HEK293 (cell line): ENCODE measurements around the gene FAM89A.

ENCODE experiments used
- CTCF ChIA-PET: fragments of 350-600 bp; formaldehyde crosslinking; extraction: SDS; loops from one replicate; lab custom pipeline; 2021; ENCODE audit warnings: antibody characterized with exemption; lab: Yijun Ruan, JAX
- POLR2A ChIA-PET: fragments of 300-600 bp; formaldehyde crosslinking; extraction: SDS; loops from one replicate; lab custom pipeline; 2020; ENCODE audit warnings: antibody characterized with exemption, inconsistent platforms; lab: Yijun Ruan, JAX
- H3K27ac ChIP-seq: fragments of 200-500 bp; sonication (Bioruptor generic); 2 replicates; pipeline ENCODE4 v1.5.1; 2014; ENCODE audit warnings: low read depth, low read length, control low read depth, inconsistent platforms; ENCODE audit errors: extremely low read depth
- H3K36me3 ChIP-seq, 2 experiments: fragments of 200-500 bp in 1 of 2; sonication (Bioruptor generic) in 1 of 2; 1 replicate in 1 of 2; 2 replicates in 1 of 2; pipeline ENCODE4 v1.5.1; 2014 to 2017; ENCODE audit warnings: inconsistent platforms in 2 of 2, low read length in 2 of 2; ENCODE audit not compliant: control insufficient read depth in 2 of 2, insufficient read depth in 1 of 2
- H3K4me1 ChIP-seq: fragments of 200-500 bp; sonication (Bioruptor generic); 2 replicates; pipeline ENCODE4 v1.5.1; 2014; ENCODE audit warnings: mild to moderate bottlenecking, low read length, inconsistent platforms; ENCODE audit not compliant: control insufficient read depth, insufficient read depth
- H3K4me3 ChIP-seq: 2 replicates; pipeline ENCODE4 v1.5.1; 2011; ENCODE audit warnings: low read depth, mild to moderate bottlenecking, control low read depth, low read length, moderate library complexity
- H3K9me3 ChIP-seq: fragments of 200-500 bp; sonication (Bioruptor generic); 2 replicates; pipeline ENCODE4 v1.5.1; 2014; ENCODE audit warnings: low read depth, low read length, inconsistent platforms; ENCODE audit not compliant: control insufficient read depth, insufficient read depth
- BCL6B ChIP-seq: fragments of 450-650 bp; formaldehyde crosslinking; IDR thresholded peaks from 2 replicates; pipeline ENCODE4 v1.5.1; 2017; ENCODE audit warnings: missing biosample characterization, missing genetic modification characterization
- GLI4 ChIP-seq: fragments of 450-650 bp; formaldehyde crosslinking; IDR thresholded peaks from 2 replicates; pipeline ENCODE4 v1.5.1; 2016; ENCODE audit warnings: missing biosample characterization, missing genetic modification characterization
- HOXA7 ChIP-seq: sonication (generic); formaldehyde crosslinking; IDR thresholded peaks from 2 replicates; pipeline ENCODE4 v1.8.1; 2022; ENCODE audit warnings: missing genetic modification reagents, borderline replicate concordance
- KLF10 ChIP-seq: fragments of 450-650 bp; IDR thresholded peaks from 2 replicates; pipeline ENCODE4 v1.5.1; 2018; ENCODE audit warnings: missing biosample characterization, mild to moderate bottlenecking, missing genetic modification characterization
- KLF7 ChIP-seq: fragments of 450-650 bp; formaldehyde crosslinking; IDR thresholded peaks from 2 replicates; pipeline ENCODE4 v1.5.1; 2016; ENCODE audit warnings: missing biosample characterization, missing genetic modification characterization, borderline replicate concordance
- KLF8 ChIP-seq: fragments of 450-650 bp; formaldehyde crosslinking; IDR thresholded peaks from 2 replicates; pipeline ENCODE4 v1.5.1; 2016; ENCODE audit warnings: missing biosample characterization, missing genetic modification characterization
- OSR2 ChIP-seq: fragments of 450-650 bp; formaldehyde crosslinking; IDR thresholded peaks from 2 replicates; pipeline ENCODE4 v1.5.1; 2016; ENCODE audit warnings: missing biosample characterization, missing genetic modification characterization
- REPIN1 ChIP-seq: fragments of 450-650 bp; formaldehyde crosslinking; IDR thresholded peaks from 2 replicates; pipeline ENCODE4 v1.5.1; 2017; ENCODE audit warnings: missing biosample characterization, missing genetic modification characterization, low read depth
- WT1 ChIP-seq: fragments of 450-650 bp; formaldehyde crosslinking; IDR thresholded peaks from 2 replicates; pipeline ENCODE4 v1.5.1; 2016; ENCODE audit warnings: missing biosample characterization, missing genetic modification characterization
- YY2 ChIP-seq: fragments of 450-650 bp; formaldehyde crosslinking; IDR thresholded peaks from 2 replicates; pipeline ENCODE4 v1.5.1; 2016; ENCODE audit warnings: missing biosample characterization, missing genetic modification characterization
- ZBTB10 ChIP-seq: fragments of 450-650 bp; formaldehyde crosslinking; IDR thresholded peaks from 2 replicates; pipeline ENCODE4 v1.5.1; 2016; ENCODE audit warnings: missing biosample characterization, missing genetic modification characterization
- ZFP3 ChIP-seq: fragments of 450-650 bp; formaldehyde crosslinking; IDR thresholded peaks from 2 replicates; pipeline ENCODE4 v1.5.1; 2016; ENCODE audit warnings: low read depth, missing biosample characterization, missing genetic modification characterization
- ZNF112 ChIP-seq: fragments of 450-650 bp; formaldehyde crosslinking; IDR thresholded peaks from 2 replicates; pipeline ENCODE4 v1.5.0; 2017; ENCODE audit warnings: missing biosample characterization, missing genetic modification characterization
- ZNF362 ChIP-seq: fragments of 450-650 bp; formaldehyde crosslinking; IDR thresholded peaks from 2 replicates; pipeline ENCODE4 v1.5.1; 2016; ENCODE audit warnings: missing biosample characterization, missing genetic modification characterization
- ZNF398 ChIP-seq: fragments of 450-650 bp; formaldehyde crosslinking; IDR thresholded peaks from 2 replicates; pipeline ENCODE4 v1.5.1; 2017; ENCODE audit warnings: missing biosample characterization, missing genetic modification characterization
- ZNF433 ChIP-seq: fragments of 450-650 bp; formaldehyde crosslinking; IDR thresholded peaks from 2 replicates; pipeline ENCODE4 v1.5.1; 2016; ENCODE audit warnings: missing biosample characterization, missing genetic modification characterization, low read depth
- ZNF548 ChIP-seq: fragments of 450-650 bp; formaldehyde crosslinking; IDR thresholded peaks from 2 replicates; pipeline ENCODE4 v1.5.1; 2016; ENCODE audit warnings: missing biosample characterization, missing genetic modification characterization
- ZNF561 ChIP-seq: fragments of 450-650 bp; IDR thresholded peaks from 2 replicates; pipeline ENCODE4 v1.5.1; 2018; ENCODE audit warnings: missing biosample characterization, missing genetic modification characterization, borderline replicate concordance
- ZNF600 ChIP-seq: fragments of 450-650 bp; formaldehyde crosslinking; IDR thresholded peaks from 2 replicates; pipeline ENCODE4 v1.5.1; 2016; ENCODE audit warnings: missing biosample characterization, missing genetic modification characterization
- ZNF660 ChIP-seq: fragments of 450-650 bp; IDR thresholded peaks from 2 replicates; pipeline ENCODE4 v1.5.1; 2018; ENCODE audit warnings: missing biosample characterization, mild to moderate bottlenecking, missing genetic modification characterization
- ZNF677 ChIP-seq: fragments of 450-650 bp; IDR thresholded peaks from 2 replicates; pipeline ENCODE4 v1.5.0; 2018; ENCODE audit warnings: missing biosample characterization, mild to moderate bottlenecking, missing genetic modification characterization, moderate library complexity
- ZNF701 ChIP-seq: fragments of 450-650 bp; formaldehyde crosslinking; IDR thresholded peaks from 2 replicates; pipeline ENCODE4 v1.5.1; 2016; ENCODE audit warnings: missing biosample characterization, missing genetic modification characterization
- ZNF704 ChIP-seq: fragments of 450-650 bp; formaldehyde crosslinking; IDR thresholded peaks from 2 replicates; pipeline ENCODE4 v1.5.1; 2016; ENCODE audit warnings: missing biosample characterization, missing genetic modification characterization
- ZNF707 ChIP-seq: fragments of 450-650 bp; formaldehyde crosslinking; IDR thresholded peaks from 2 replicates; pipeline ENCODE4 v1.5.1; 2016; ENCODE audit warnings: missing biosample characterization, missing genetic modification characterization
- ZNF777 ChIP-seq: fragments of 450-650 bp; formaldehyde crosslinking; IDR thresholded peaks from 2 replicates; pipeline ENCODE4 v1.5.1; 2017; ENCODE audit warnings: missing biosample characterization, missing genetic modification characterization, borderline replicate concordance
- ZNF791 ChIP-seq: fragments of 450-650 bp; formaldehyde crosslinking; IDR thresholded peaks from 2 replicates; pipeline ENCODE4 v1.5.1; 2016; ENCODE audit warnings: missing biosample characterization, missing genetic modification characterization
- ZNF830 ChIP-seq: fragments of 450-650 bp; IDR thresholded peaks from 2 replicates; pipeline ENCODE4 v1.5.0; 2018; ENCODE audit warnings: missing biosample characterization, missing genetic modification characterization, low read depth, mild to moderate bottlenecking, moderate library complexity
- ZNF837 ChIP-seq: fragments of 450-650 bp; formaldehyde crosslinking; IDR thresholded peaks from 2 replicates; pipeline ENCODE4 v1.5.1; 2016; ENCODE audit warnings: missing biosample characterization, missing genetic modification characterization

FAM89A gene

GRCh38 chr1:231076802-231077201, 36.7 kb upstream of the FAM89A start:
- POLR2A ChIA-PET: no interaction called here
- CTCF ChIA-PET: no interaction called here
- no peak overlapping the region for H3K27ac ChIP-seq

GRCh38 chr1:231075497-231075896, 35.4 kb upstream of the FAM89A start:
- CTCF ChIA-PET: no interaction called here
- no peak for TF ChIP-seq ZNF112 (tag by site-specific recombination)
- TF ChIP-seq KLF10: no peak
- TF ChIP-seq ZNF660 (tag by site-specific recombination): no peak
- TF ChIP-seq ZNF707 (tag by site-specific recombination): no peak
- TF ChIP-seq KLF7 (tag by site-specific recombination): no peak
- TF ChIP-seq BCL6B (tag by site-specific recombination): no peak
- TF ChIP-seq ZNF791 (tag by site-specific recombination): no peak
- TF ChIP-seq OSR2 (tag by site-specific recombination): no peak
- no peak for TF ChIP-seq ZNF704 (tag by site-specific recombination)
- TF ChIP-seq YY2 (tag by site-specific recombination): no peak
- TF ChIP-seq ZNF398 (tag by site-specific recombination): no peak
- TF ChIP-seq ZNF362 (tag by site-specific recombination): no peak
- no peak for TF ChIP-seq HOXA7 (CRISPR knock-in tag)
- TF ChIP-seq ZFP3 (tag by site-specific recombination): no peak
- no peak for TF ChIP-seq ZNF561
- no peak for TF ChIP-seq KLF8 (tag by site-specific recombination)
- no peak for TF ChIP-seq ZNF701
- TF ChIP-seq, all 188 proteins: peak for 0
- POLR2A ChIA-PET: no interaction called here
- H3K4me1 ChIP-seq: no peaks in the 10 kb centered on the region
- no peaks in the 10 kb centered on the region for H3K9me3 ChIP-seq
- no peaks in the 10 kb centered on the region for H3K36me3 ChIP-seq
- H3K4me3 ChIP-seq: no peak overlapping the region
- no peak overlapping the region for H3K27ac ChIP-seq

More at GRCh38 chr1:231076802-231077201, 36.7 kb upstream of the FAM89A start:
- H3K4me3 ChIP-seq: no peak overlapping the region
- no peaks in the 10 kb centered on the region for H3K9me3 ChIP-seq
- no peaks in the 10 kb centered on the region for H3K36me3 ChIP-seq
- TF ChIP-seq ZNF548 (peak; percentile 98), ZNF777 (no peak)
- H3K4me1 ChIP-seq: no peaks in the 10 kb centered on the region

GRCh38 chr1:231075020-231075419, 35.0 kb upstream of the FAM89A start:
- Histone ChIP-seq H3K4me1 (no peaks in the 10 kb centered on the region), H3K27ac (no peak overlapping the region), H3K4me3 (no peak overlapping the region), H3K36me3 (no peaks in the 10 kb centered on the region), H3K9me3 (no peaks in the 10 kb centered on the region)
- POLR2A ChIA-PET: no interaction called here
- CTCF ChIA-PET: no interaction called here
- no peak for TF ChIP-seq ZNF837 (tag by site-specific recombination)
- TF ChIP-seq REPIN1 (tag by site-specific recombination): no peak
- TF ChIP-seq GLI4 (tag by site-specific recombination): no peak
- no peak for TF ChIP-seq ZNF677 (tag by site-specific recombination)
- no peak for TF ChIP-seq ZNF600 (tag by site-specific recombination)
- no peak for TF ChIP-seq ZBTB10 (tag by site-specific recombination)
- TF ChIP-seq WT1 (tag by site-specific recombination): no peak
- TF ChIP-seq ZNF433 (tag by site-specific recombination): no peak
- TF ChIP-seq ZNF830 (tag by site-specific recombination): no peak
